SK-N-SH (cell line): Measurements from ENCODE around the gene CSNK2B.

Experiments
- MXI1 ChIP-seq: IDR thresholded peaks from 2 replicates; pipeline ENCODE4 v1.6.1; 2012; ENCODE audit warnings: mild to moderate bottlenecking, low read depth, low read length, improper control_type of control experiment
- NFIC ChIP-seq: IDR thresholded peaks from 2 replicates; pipeline ENCODE4 v1.4.0; 2012; ENCODE audit warnings: borderline replicate concordance
- RCOR1 ChIP-seq: fragments of 150-350 bp; IDR thresholded peaks from 2 replicates; pipeline ENCODE4 v1.6.1; 2017; ENCODE audit warnings: antibody characterized with exemption, low read length
- TAF1 ChIP-seq: IDR thresholded peaks from 2 replicates; pipeline ENCODE4 v1.6.1; 2012; ENCODE audit warnings: low read depth, mild to moderate bottlenecking, low read length, moderate library complexity, borderline replicate concordance
- TF ChIP-seq, protein P1 (sequence below): fragments of 200-600 bp; sonication (generic); IDR thresholded peaks from 2 replicates; pipeline ENCODE4 v1.6.1; 2017; ENCODE audit warnings: antibody characterized with exemption, mild to moderate bottlenecking, moderate library complexity

GRCh38 chr6:31663961-31664789 is 1.7 kb upstream of the CSNK2B start:
- no peak for TF ChIP-seq NFIC
- TF ChIP-seq, protein P1, sequence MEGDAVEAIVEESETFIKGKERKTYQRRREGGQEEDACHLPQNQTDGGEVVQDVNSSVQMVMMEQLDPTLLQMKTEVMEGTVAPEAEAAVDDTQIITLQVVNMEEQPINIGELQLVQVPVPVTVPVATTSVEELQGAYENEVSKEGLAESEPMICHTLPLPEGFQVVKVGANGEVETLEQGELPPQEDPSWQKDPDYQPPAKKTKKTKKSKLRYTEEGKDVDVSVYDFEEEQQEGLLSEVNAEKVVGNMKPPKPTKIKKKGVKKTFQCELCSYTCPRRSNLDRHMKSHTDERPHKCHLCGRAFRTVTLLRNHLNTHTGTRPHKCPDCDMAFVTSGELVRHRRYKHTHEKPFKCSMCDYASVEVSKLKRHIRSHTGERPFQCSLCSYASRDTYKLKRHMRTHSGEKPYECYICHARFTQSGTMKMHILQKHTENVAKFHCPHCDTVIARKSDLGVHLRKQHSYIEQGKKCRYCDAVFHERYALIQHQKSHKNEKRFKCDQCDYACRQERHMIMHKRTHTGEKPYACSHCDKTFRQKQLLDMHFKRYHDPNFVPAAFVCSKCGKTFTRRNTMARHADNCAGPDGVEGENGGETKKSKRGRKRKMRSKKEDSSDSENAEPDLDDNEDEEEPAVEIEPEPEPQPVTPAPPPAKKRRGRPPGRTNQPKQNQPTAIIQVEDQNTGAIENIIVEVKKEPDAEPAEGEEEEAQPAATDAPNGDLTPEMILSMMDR, result no peak; the same call in 1 of the 2 replicates
- TF ChIP-seq RCOR1, result no peak
- no peak for TF ChIP-seq TAF1
- no peak; the same call in 1 of the 2 replicates for TF ChIP-seq MXI1
